Neural progenitor cell (in vitro differentiated cells): Measurements from ENCODE around the gene CCSER1. TPM values are rescaled to one million over a fixed set of nuclear protein-coding genes. Genes with fewer than 3 reads are reported as not detected.

ENCODE experiments used
- DNase-seq: peaks from one replicate; pipeline ENCODE4 v3.0.0-alpha.2; 2016; ENCODE audit warnings: low spot score
- H2AFZ ChIP-seq: fragments of 200-600 bp; sonication (generic); replicated peaks from 2 replicates; pipeline ENCODE4 v1.6.1; 2016; ENCODE audit warnings: antibody characterized with exemption
- H3F3A ChIP-seq: fragments of 200-600 bp; sonication (generic); 2 replicates; pipeline ENCODE4 v1.6.1; 2016; ENCODE audit warnings: antibody characterized with exemption, low read depth
- H3K27ac ChIP-seq: fragments of 200-600 bp; sonication (generic); 2 replicates; pipeline ENCODE4 v1.5.1; 2016; ENCODE audit warnings: mild to moderate bottlenecking
- H3K27me3 ChIP-seq: fragments of 200-600 bp; sonication (generic); 2 replicates; pipeline ENCODE4 v1.6.1; 2016; ENCODE audit warnings: mild to moderate bottlenecking, moderate library complexity
- H3K36me3 ChIP-seq: fragments of 200-600 bp; sonication (generic); 2 replicates; pipeline ENCODE4 v1.5.1; 2016
- H3K4me1 ChIP-seq: fragments of 200-600 bp; sonication (generic); 2 replicates; pipeline ENCODE4 v1.6.1; 2016; ENCODE audit warnings: mixed run types
- H3K4me2 ChIP-seq: fragments of 200-600 bp; sonication (generic); 2 replicates; pipeline ENCODE4 v1.6.1; 2016
- H3K4me3 ChIP-seq: fragments of 200-600 bp; sonication (generic); 2 replicates; pipeline ENCODE4 v1.5.1; 2016
- H3K79me2 ChIP-seq: fragments of 200-600 bp; sonication (generic); 2 replicates; pipeline ENCODE4 v1.6.1; 2016; ENCODE audit warnings: low read depth
- H3K9ac ChIP-seq: fragments of 200-600 bp; sonication (generic); 2 replicates; pipeline ENCODE4 v1.6.1; 2016
- H3K9me3 ChIP-seq: fragments of 200-600 bp; sonication (generic); 2 replicates; pipeline ENCODE4 v1.5.1; 2016; ENCODE audit warnings: low read depth
- H4K20me1 ChIP-seq: fragments of 200-600 bp; sonication (generic); 2 replicates; pipeline ENCODE4 v1.6.1; 2016; ENCODE audit warnings: low read depth
- H3K27ac Mint-ChIP-seq: 3 replicates; pipeline ENCODE4 v1.8.0; 2021; ENCODE audit warnings: mixed read lengths
- H3K27me3 Mint-ChIP-seq: 2 replicates; pipeline ENCODE4 v1.8.0; 2022; ENCODE audit warnings: low read depth, mild to moderate bottlenecking, inconsistent platforms, moderate library complexity, mixed read lengths; ENCODE audit not compliant: insufficient read depth
- H3K36me3 Mint-ChIP-seq: 3 replicates; pipeline ENCODE4 v1.8.0; 2021; ENCODE audit warnings: mixed read lengths
- H3K4me1 Mint-ChIP-seq: 3 replicates; pipeline ENCODE4 v1.8.0; 2021; ENCODE audit warnings: mixed read lengths
- H3K4me3 Mint-ChIP-seq: 3 replicates; pipeline ENCODE4 v1.8.0; 2021; ENCODE audit warnings: mild to moderate bottlenecking, moderate library complexity, mixed read lengths
- H3K9me3 Mint-ChIP-seq: 3 replicates; pipeline ENCODE4 v1.8.0; 2020; ENCODE audit warnings: mixed read lengths
- CTCF ChIP-seq: fragments of 200-600 bp; sonication (generic); IDR thresholded peaks from 2 replicates; pipeline ENCODE4 v1.5.1; 2017; ENCODE audit warnings: antibody characterized with exemption, mild to moderate bottlenecking
- EZH2 ChIP-seq: fragments of 200-600 bp; sonication (generic); IDR thresholded peaks from 2 replicates; pipeline ENCODE4 v1.6.1; 2017; ENCODE audit warnings: antibody characterized with exemption, mild to moderate bottlenecking, moderate library complexity
- EZH2phosphoT487 ChIP-seq: fragments of 200-600 bp; sonication (generic); IDR thresholded peaks from 2 replicates; pipeline ENCODE4 v1.6.1; 2017; ENCODE audit warnings: antibody characterized with exemption
- total RNA-seq: library from RNA; depleted of rRNA; stranded (reverse); fragments of >200 nt; gene quantifications from 2 replicates; pipeline ENCODE4 v1.2.3, GENCODE V29; 2015; ENCODE audit warnings: low replicate concordance

The CCSER1 gene
- total RNA-seq, 1 donor from 2014 or later: 0.77 TPM

DNA sequence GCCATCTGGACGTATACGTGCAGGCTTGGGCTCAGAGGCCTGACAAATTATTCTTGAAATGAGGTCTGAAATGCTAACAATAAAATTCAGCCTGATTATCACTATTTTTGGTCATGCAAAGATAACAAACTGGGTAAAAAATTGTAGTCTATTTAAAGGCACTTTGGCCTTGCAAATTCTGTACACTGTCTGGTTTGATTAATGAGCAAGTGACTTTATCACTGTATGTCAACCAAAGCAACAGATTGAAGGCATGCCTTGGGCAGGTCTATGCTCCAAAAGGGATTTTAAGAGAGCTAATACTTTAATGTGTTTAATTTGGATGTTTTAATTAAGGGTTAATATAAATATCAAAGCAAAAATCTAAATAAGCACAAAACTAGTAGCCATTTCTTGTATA, 1141.7 kb downstream of the CCSER1 start:
- DNase-seq: no peak
- Histone ChIP-seq H3K27me3 (no peaks in the 10 kb centered on the region), H3K4me2 (no peak overlapping the region), H3K4me3 (no peak overlapping the region), H2AFZ (peak overlapping the region; percentile 18), H4K20me1 (no peaks in the 10 kb centered on the region), H3K27ac (no peak overlapping the region), H3F3A (no peaks in the 10 kb centered on the region), H3K9me3 (no peaks in the 10 kb centered on the region), H3K79me2 (no peaks in the 10 kb centered on the region), H3K9ac (no peak overlapping the region), H3K4me1 (peaks cover 4% of the 10 kb centered on the region), H3K36me3 (no peaks in the 10 kb centered on the region)
- Mint-ChIP-seq H3K4me3 (no peak overlapping the region), H3K36me3 (no peaks in the 10 kb centered on the region), H3K4me1 (peaks cover 14% of the 10 kb centered on the region), H3K27ac (no peak overlapping the region), H3K9me3 (peaks cover 8% of the 10 kb centered on the region), H3K27me3 (no peaks in the 10 kb centered on the region)
- TF ChIP-seq EZH2: no peak
- no peak for TF ChIP-seq EZH2phosphoT487
- TF ChIP-seq CTCF: no peak

GRCh38 chr4:91279899-91280298, 1152.7 kb downstream of the CCSER1 start:
- H3K27me3 Mint-ChIP-seq: peaks cover 2% of the 10 kb centered on the region
- H3K4me3 Mint-ChIP-seq: no peak overlapping the region
- H3K4me3 ChIP-seq: no peak overlapping the region
- no peak overlapping the region for H3K27ac ChIP-seq
- no peak for TF ChIP-seq CTCF
- TF ChIP-seq EZH2phosphoT487: no peak
- no peak for TF ChIP-seq EZH2
- no peaks in the 10 kb centered on the region for H3K36me3 Mint-ChIP-seq
- no peaks in the 10 kb centered on the region for H3K27me3 ChIP-seq
- H3F3A ChIP-seq: no peaks in the 10 kb centered on the region
- no peaks in the 10 kb centered on the region for H3K4me1 ChIP-seq
- no peak for DNase-seq
- H3K9ac ChIP-seq: no peak overlapping the region
- no peaks in the 10 kb centered on the region for H3K36me3 ChIP-seq
- H2AFZ ChIP-seq: no peak overlapping the region
- no peaks in the 10 kb centered on the region for H3K4me1 Mint-ChIP-seq
- H3K9me3 Mint-ChIP-seq: no peaks in the 10 kb centered on the region
- H3K27ac Mint-ChIP-seq: no peak overlapping the region
- no peaks in the 10 kb centered on the region for H3K79me2 ChIP-seq
- no peaks in the 10 kb centered on the region for H4K20me1 ChIP-seq
- no peaks in the 10 kb centered on the region for H3K9me3 ChIP-seq
- no peak overlapping the region for H3K4me2 ChIP-seq

DNA sequence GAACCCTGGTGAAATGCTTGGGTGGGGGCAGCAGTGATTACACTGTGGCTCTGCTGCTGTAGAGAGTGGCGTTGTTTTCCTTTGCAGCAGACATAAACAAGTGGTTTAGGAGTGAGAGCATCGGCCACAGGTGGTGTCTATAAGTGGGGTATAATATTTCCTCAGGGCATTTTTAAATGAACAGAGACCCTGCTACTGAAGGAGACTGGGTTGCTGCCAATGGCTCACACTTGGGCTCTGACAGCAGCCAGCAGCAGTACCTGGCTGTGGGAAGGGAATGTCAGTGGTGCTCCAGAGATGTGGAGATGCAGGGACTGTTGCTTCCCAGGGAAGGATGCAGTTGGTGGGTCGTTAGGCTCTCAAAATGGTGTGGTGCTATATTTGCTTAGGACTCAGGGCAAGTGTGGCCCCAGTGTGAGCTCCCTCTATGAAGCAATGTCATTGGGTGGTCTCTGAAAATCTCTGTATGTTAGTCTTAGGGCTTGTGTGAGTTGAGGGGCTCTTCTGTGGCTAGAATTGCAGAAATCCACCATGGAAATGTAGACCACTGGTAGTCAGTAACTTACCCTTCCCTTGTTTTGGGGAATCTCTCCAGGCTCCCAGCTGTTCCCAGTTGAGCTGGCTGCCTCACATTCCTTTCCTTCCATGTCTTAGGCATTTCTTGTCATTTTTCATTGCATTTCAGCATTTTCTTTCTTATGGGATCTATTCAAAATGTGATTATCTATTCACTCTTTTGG, 1153.5 kb downstream of the CCSER1 start:
- no peak overlapping the region for H3K4me3 Mint-ChIP-seq
- H3K36me3 Mint-ChIP-seq: no peaks in the 10 kb centered on the region

More for the DNA sequence above, 1153.5 kb downstream of the CCSER1 start:
- H3K4me3 ChIP-seq: no peak overlapping the region
- no peak overlapping the region for H3K9ac ChIP-seq
- H3K27ac ChIP-seq: no peak overlapping the region
- no peaks in the 10 kb centered on the region for H3K36me3 ChIP-seq
- Mint-ChIP-seq H3K9me3 (no peaks in the 10 kb centered on the region), H3K4me1 (no peaks in the 10 kb centered on the region), H3K27ac (no peak overlapping the region), H3K27me3 (peaks cover 2% of the 10 kb centered on the region)
- no peaks in the 10 kb centered on the region for H4K20me1 ChIP-seq
- H2AFZ ChIP-seq: no peak overlapping the region
- TF ChIP-seq EZH2phosphoT487: no peak
- TF ChIP-seq EZH2: no peak
- no peak for TF ChIP-seq CTCF
- no peaks in the 10 kb centered on the region for H3K4me1 ChIP-seq
- no peak overlapping the region for H3K4me2 ChIP-seq
- H3K27me3 ChIP-seq: no peaks in the 10 kb centered on the region
- H3K79me2 ChIP-seq: no peaks in the 10 kb centered on the region
- H3K9me3 ChIP-seq: no peaks in the 10 kb centered on the region
- no peak for DNase-seq
- H3F3A ChIP-seq: no peaks in the 10 kb centered on the region
